Measurements from ENCODE around the gene DDX17.
"Not testable (repeated sequence)": the region's sequence is repeated elsewhere in the genome, so short reads cannot be mapped to it uniquely, and the experiment has no call there.

The DDX17 gene

DNA sequence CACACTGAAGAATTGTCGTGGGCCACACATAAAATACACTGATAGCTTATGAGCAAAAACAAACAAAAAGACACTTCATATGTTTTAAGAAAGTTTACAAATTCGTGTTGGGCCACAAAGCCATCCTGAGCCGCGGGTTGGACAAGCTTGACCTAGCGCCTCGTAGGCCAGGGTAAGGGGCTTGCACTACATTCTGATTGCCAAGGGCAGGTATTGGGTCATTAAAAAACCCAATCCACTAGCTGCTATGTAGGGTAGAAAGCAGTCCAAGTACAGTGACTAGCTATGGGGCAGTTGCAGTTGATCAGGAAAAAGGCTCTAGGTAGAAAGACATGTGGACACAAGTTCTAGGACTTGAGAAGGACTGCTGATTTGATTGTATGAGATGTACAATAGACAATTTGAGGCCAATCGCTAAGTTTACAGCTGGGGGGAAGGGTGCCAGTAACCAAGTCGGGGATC lies 24.2 kb downstream of the DDX17 start:
- no peak overlapping the region for H3K9ac ChIP-seq (ENCODE audit: low read depth in 1 of 2, low read length in 2 of 2)
- no peaks in the 10 kb centered on the region for H3K9me3 ChIP-seq (ENCODE audit: control insufficient read depth in 1 of 2, low read length in 2 of 2)
- H3K4me1 ChIP-seq (ENCODE audit: control insufficient read depth in 1 of 2, insufficient read depth in 2 of 2, low read length in 2 of 2): no peaks in the 10 kb centered on the region
- H3K36me3 ChIP-seq (ENCODE audit: control insufficient read depth in 1 of 2, insufficient read depth in 2 of 2, low read length in 2 of 2): peaks cover 46 to 65% of the 10 kb centered on the region in 2 donors
- H3K4me3 ChIP-seq (ENCODE audit: low read depth in 1 of 2, low read length in 2 of 2): no peak overlapping the region
- no peak overlapping the region for H3K27ac ChIP-seq (ENCODE audit: low read depth, low read length)
- no peaks in the 10 kb centered on the region for H3K27me3 ChIP-seq (ENCODE audit: control insufficient read depth in 1 of 2, insufficient read depth in 2 of 2, low read length in 2 of 2)

DNA sequence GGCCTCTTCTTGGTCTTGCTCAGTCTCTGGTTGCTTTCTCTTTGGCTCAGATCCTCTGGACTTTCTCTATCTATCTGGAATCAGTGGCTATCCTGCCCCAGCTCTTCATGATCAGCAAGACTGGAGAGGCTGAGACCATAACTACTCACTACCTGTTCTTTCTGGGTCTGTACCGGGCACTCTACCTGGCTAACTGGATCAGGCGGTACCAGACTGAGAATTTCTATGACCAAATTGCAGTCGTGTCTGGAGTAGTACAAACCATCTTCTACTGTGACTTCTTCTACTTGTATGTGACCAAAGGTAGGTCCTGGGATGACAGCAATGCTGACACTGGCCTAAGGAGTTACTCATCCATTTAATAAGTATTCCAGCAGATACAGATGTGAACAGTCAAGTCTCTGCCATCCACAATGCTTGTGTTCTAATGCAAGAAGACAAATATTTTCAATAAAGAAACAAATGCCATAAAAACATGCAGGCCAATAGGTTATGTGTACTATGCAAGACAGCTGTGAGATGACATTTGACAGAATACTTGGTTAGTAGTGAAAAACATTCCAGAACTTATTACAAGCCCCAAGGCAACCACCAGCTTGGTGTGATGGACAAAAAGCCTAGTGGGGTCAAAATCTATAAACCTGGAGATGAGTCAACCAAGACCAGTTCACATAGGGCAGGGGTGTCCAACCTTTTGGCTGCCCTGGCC lies 24.8 kb downstream of the DDX17 start:
- no peak overlapping the region for H3K9ac ChIP-seq (ENCODE audit: low read depth in 1 of 2, low read length in 2 of 2)
- peaks cover 43 to 59% of the 10 kb centered on the region in 2 donors for H3K36me3 ChIP-seq (ENCODE audit: control insufficient read depth in 1 of 2, insufficient read depth in 2 of 2, low read length in 2 of 2)
- H3K4me3 ChIP-seq (ENCODE audit: low read depth in 1 of 2, low read length in 2 of 2): no peak overlapping the region
- H3K27ac ChIP-seq (ENCODE audit: low read depth, low read length): no peak overlapping the region
- H3K9me3 ChIP-seq (ENCODE audit: control insufficient read depth in 1 of 2, low read length in 2 of 2): no peaks in the 10 kb centered on the region
- H3K27me3 ChIP-seq (ENCODE audit: control insufficient read depth in 1 of 2, insufficient read depth in 2 of 2, low read length in 2 of 2): no peaks in the 10 kb centered on the region
- no peaks in the 10 kb centered on the region for H3K4me1 ChIP-seq (ENCODE audit: control insufficient read depth in 1 of 2, insufficient read depth in 2 of 2, low read length in 2 of 2)

DNA sequence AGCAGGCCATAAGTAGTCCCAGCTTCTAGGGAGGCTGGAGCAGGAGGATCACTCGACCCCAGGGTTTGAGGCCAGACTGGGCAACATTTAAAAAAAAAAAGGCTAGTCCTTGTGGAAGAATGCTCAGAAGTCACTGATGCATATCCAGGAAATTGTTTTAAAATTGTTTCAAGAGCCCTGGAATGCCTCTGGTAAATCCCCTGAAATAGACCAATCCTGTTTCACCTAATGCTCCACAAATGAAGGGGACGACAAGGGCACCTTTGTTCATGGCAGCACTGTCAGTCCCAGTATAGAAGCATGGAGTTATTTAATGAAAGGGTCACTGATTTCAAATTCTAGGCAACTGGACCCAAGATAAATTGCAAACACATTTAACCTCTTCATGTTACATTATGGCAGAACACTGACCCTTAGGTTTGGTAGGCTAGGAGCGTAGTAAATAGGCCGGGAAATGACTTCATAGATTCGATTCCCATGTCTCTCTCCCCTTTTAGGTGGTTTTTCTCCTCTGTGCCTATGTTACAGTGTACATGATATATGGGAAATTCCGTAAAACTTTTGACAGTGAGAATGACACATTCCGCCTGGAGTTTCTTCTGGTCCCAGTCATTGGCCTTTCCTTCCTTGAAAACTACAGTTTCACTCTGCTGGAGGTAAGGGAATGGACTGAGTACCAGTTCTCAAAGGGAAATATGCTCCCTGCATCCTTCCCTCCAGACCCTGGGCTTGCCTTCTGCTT lies 26.8 kb downstream of the DDX17 start:
- H3K9me3 ChIP-seq (ENCODE audit: control insufficient read depth in 1 of 2, low read length in 2 of 2): no peaks in the 10 kb centered on the region
- H3K9ac ChIP-seq (ENCODE audit: low read depth in 1 of 2, low read length in 2 of 2): no peak overlapping the region
- H3K27ac ChIP-seq (ENCODE audit: low read depth, low read length): no peak overlapping the region
- H3K27me3 ChIP-seq (ENCODE audit: control insufficient read depth in 1 of 2, insufficient read depth in 2 of 2, low read length in 2 of 2): no peaks in the 10 kb centered on the region
- no peak overlapping the region for H3K4me3 ChIP-seq (ENCODE audit: low read depth in 1 of 2, low read length in 2 of 2)
- H3K36me3 ChIP-seq (ENCODE audit: control insufficient read depth in 1 of 2, insufficient read depth in 2 of 2, low read length in 2 of 2): peaks cover 31 to 41% of the 10 kb centered on the region in 2 donors
- no peaks in the 10 kb centered on the region for H3K4me1 ChIP-seq (ENCODE audit: control insufficient read depth in 1 of 2, insufficient read depth in 2 of 2, low read length in 2 of 2)

DNA sequence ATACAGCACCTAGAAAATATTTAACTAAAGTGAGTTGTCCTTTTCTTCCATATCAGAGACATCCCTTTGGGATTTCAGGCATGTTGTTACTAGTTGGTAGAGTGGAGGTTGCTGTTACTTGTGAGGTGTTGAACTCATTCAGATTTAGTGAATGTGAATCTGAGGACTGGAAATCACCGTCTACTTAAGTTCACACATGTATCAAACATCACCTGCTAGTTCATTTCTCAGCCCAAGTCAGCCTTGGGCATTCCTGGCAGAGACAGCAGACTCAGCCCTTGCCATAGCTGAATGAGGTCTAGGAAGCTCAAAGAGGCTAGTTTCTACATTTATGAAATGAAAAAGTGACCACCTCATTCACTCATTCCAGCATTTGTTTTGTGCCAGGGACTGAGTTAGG lies 28.5 kb downstream of the DDX17 start:
- peaks cover 15 to 25% of the 10 kb centered on the region in 2 donors for H3K36me3 ChIP-seq (ENCODE audit: control insufficient read depth in 1 of 2, insufficient read depth in 2 of 2, low read length in 2 of 2)
- no peaks in the 10 kb centered on the region for H3K4me1 ChIP-seq (ENCODE audit: control insufficient read depth in 1 of 2, insufficient read depth in 2 of 2, low read length in 2 of 2)
- H3K27ac ChIP-seq (ENCODE audit: low read depth, low read length): no peak overlapping the region
- no peaks in the 10 kb centered on the region for H3K9me3 ChIP-seq (ENCODE audit: control insufficient read depth in 1 of 2, low read length in 2 of 2)
- H3K4me3 ChIP-seq (ENCODE audit: low read depth in 1 of 2, low read length in 2 of 2): no peak overlapping the region
- H3K9ac ChIP-seq (ENCODE audit: low read depth in 1 of 2, low read length in 2 of 2): no peak overlapping the region
- H3K27me3 ChIP-seq (ENCODE audit: control insufficient read depth in 1 of 2, insufficient read depth in 2 of 2, low read length in 2 of 2): no peaks in the 10 kb centered on the region

DNA sequence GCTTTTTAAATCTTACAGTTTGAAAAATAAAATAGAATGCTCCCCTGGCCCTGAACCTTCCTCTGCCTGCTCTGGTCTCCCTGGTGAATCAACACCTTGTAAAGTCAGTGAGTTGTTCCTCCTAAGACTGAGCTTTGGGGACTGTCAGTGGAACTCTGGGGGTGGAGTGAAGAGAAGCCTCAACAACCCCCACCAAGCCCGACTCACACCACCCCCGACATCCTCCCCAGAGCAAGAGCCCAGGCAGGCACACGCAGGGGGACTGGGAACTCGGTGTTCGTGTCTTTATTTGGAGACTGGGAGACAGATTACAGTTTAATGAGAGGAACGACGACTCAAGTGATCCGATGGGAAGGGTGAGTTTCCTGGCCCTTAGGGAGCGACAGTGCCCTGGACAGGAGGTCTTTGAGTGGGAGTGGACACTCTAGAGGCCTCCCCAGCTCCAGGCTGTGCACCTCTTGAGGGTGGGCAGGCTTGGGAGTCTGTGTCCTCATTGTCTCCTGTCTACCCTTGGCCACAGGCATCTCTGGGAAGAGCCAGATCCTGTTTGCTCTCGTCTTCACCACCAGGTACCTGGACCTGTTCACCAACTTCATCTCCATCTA lies 32.0 kb downstream of the DDX17 start:
- Histone ChIP-seq H3K4me3 (ENCODE audit: low read depth in 1 of 2, low read length in 2 of 2) (no peak overlapping the region), H3K27me3 (ENCODE audit: control insufficient read depth in 1 of 2, insufficient read depth in 2 of 2, low read length in 2 of 2) (no peaks in the 10 kb centered on the region), H3K36me3 (ENCODE audit: control insufficient read depth in 1 of 2, insufficient read depth in 2 of 2, low read length in 2 of 2) (no peaks in the 10 kb centered on the region), H3K9ac (ENCODE audit: low read depth in 1 of 2, low read length in 2 of 2) (no peak overlapping the region), H3K27ac (ENCODE audit: low read depth, low read length) (no peak overlapping the region), H3K9me3 (ENCODE audit: control insufficient read depth in 1 of 2, low read length in 2 of 2) (no peaks in the 10 kb centered on the region), H3K4me1 (ENCODE audit: control insufficient read depth in 1 of 2, insufficient read depth in 2 of 2, low read length in 2 of 2) (no peaks in the 10 kb centered on the region)

DNA sequence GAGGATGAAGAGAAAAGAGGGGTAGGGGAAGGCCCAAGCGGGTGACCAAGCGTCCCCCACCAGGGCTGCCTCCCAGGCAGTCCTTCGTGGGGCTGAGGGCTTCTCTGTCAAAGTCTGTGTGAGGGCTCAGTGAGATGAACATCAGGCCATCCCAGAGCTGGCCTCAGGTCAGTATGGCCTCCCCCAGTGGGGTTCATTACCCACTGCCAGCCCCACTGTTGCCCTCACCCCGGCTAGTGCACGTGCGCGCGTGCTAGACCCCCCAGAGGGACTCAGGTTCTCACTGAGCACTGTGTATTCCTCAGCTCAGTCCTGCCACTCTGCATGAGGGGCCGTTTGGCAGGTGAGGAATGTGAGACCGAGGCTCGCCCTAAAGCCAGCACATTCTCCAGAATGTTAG lies 34.9 kb downstream of the DDX17 start:
- H3K36me3 ChIP-seq (ENCODE audit: control insufficient read depth in 1 of 2, insufficient read depth in 2 of 2, low read length in 2 of 2): no peaks in the 10 kb centered on the region
- H3K4me3 ChIP-seq (ENCODE audit: low read depth in 1 of 2, low read length in 2 of 2): no peak overlapping the region
- H3K27ac ChIP-seq (ENCODE audit: low read depth, low read length): no peak overlapping the region
- no peak overlapping the region for H3K9ac ChIP-seq (ENCODE audit: low read depth in 1 of 2, low read length in 2 of 2)
- H3K9me3 ChIP-seq (ENCODE audit: control insufficient read depth in 1 of 2, low read length in 2 of 2): no peaks in the 10 kb centered on the region
- H3K27me3 ChIP-seq (ENCODE audit: control insufficient read depth in 1 of 2, insufficient read depth in 2 of 2, low read length in 2 of 2): peaks cover 0 to 7% of the 10 kb centered on the region in 2 donors
- H3K4me1 ChIP-seq (ENCODE audit: control insufficient read depth in 1 of 2, insufficient read depth in 2 of 2, low read length in 2 of 2): peaks cover 11 to 16% of the 10 kb centered on the region in 2 donors

DNA sequence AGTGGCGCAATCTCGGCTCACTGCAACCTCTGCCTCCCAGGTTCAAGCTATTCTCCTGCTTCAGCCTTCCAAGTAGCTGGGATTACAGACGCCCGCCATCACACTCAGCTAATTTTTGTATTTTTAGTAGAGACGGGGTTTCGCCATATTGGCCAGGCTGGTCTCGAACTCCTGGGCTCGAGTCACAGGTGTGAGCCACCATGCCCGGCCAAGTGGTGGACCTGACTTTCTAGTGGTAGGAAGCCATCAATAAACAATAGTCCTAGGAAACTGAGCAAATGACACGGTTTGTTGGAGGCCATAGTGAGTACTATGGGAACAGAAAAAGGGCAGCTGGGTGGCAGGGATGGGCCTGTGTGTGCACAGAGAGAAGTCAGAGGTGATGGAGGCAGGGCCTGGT lies 35.9 kb downstream of the DDX17 start:
- not testable (repeated sequence) for H3K4me3 ChIP-seq (ENCODE audit: low read depth in 1 of 2, low read length in 2 of 2); H3K27ac ChIP-seq (ENCODE audit: low read depth, low read length); H3K9me3 ChIP-seq (ENCODE audit: control insufficient read depth in 1 of 2, low read length in 2 of 2); H3K9ac ChIP-seq (ENCODE audit: low read depth in 1 of 2, low read length in 2 of 2); H3K27me3 ChIP-seq (ENCODE audit: control insufficient read depth in 1 of 2, insufficient read depth in 2 of 2, low read length in 2 of 2); H3K36me3 ChIP-seq (ENCODE audit: control insufficient read depth in 1 of 2, insufficient read depth in 2 of 2, low read length in 2 of 2)
- peaks cover 11 to 16% of the 10 kb centered on the region in 2 donors for H3K4me1 ChIP-seq (ENCODE audit: control insufficient read depth in 1 of 2, insufficient read depth in 2 of 2, low read length in 2 of 2)

DNA sequence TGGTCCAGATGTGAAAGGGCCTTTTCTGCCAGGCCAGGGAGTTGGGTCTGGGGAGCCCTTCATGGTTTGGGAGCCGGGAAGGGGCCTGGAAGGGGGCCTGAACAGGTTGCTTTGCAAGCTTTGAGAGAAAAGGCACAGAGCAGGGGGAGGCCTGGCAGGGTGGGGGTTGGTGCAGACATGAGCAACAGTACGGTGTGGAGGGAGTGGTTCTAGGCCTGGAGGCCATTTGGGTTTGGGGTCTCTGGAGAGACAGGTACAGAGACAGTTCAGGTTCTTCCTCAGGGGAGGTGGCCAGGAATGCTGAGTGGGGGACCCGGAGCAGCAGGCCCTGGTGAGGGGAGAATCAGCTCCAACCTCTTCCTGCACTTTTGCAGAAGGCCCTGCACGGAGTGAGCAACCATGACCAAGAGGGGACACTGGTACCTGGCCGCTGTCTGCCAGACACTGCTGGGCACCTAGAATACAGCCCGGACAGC lies 36.8 kb downstream of the DDX17 start:
- Histone ChIP-seq H3K9ac (ENCODE audit: low read depth in 1 of 2, low read length in 2 of 2) (no peak overlapping the region), H3K27ac (ENCODE audit: low read depth, low read length) (no peak overlapping the region), H3K36me3 (ENCODE audit: control insufficient read depth in 1 of 2, insufficient read depth in 2 of 2, low read length in 2 of 2) (no peaks in the 10 kb centered on the region), H3K4me1 (ENCODE audit: control insufficient read depth in 1 of 2, insufficient read depth in 2 of 2, low read length in 2 of 2) (peaks cover 11 to 16% of the 10 kb centered on the region in 2 donors), H3K4me3 (ENCODE audit: low read depth in 1 of 2, low read length in 2 of 2) (no peak overlapping the region), H3K9me3 (ENCODE audit: control insufficient read depth in 1 of 2, low read length in 2 of 2) (no peaks in the 10 kb centered on the region), H3K27me3 (ENCODE audit: control insufficient read depth in 1 of 2, insufficient read depth in 2 of 2, low read length in 2 of 2) (peaks cover 7% of the 10 kb centered on the region in 2 donors)

DNA sequence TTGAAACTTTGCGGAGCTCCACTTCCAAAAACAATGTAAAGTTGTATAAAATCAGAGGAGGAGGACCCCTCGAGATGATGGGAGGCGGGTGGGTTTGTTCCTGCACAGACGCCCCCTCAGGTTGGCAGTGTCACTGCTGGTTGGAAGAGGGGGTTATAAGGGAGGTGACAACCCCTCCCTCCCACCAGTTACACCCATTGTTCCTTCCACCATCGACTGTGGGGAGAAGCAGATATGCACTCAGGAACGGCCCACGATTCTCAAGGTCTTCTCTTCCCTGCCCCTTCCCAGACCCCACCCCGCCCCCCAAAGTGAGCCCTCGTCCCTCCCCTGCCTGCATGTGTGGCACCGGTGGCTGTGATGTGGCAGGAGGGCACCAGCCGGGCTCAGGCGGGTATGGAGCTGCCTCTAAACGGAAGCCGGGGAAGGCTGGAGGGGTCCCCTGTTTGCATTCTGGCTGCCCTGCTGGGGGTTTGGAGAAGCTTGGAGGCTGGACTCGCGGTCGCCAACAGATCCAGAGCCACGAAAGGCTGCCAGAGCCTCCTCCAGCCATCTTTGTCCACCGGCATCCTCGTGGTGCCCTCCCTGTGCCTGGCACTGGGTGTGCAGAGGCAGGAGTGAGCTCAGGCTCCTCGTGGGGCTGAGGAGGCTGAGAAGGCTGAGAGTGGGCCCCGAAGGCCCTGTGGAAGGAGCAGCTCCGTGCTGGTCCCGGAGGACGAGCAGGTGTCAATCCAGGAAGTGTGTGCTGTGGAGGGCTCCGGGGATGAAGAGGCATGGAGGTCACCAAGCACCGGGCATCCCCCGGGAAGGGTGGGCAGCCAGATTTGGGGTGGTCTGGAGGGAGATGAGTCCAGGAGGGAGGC lies 37.4 kb downstream of the DDX17 start:
- Histone ChIP-seq H3K4me3 (ENCODE audit: low read depth in 1 of 2, low read length in 2 of 2) (peak overlapping the region; percentile 73 to 77), H3K9me3 (ENCODE audit: control insufficient read depth in 1 of 2, low read length in 2 of 2) (no peaks in the 10 kb centered on the region), H3K36me3 (ENCODE audit: control insufficient read depth in 1 of 2, insufficient read depth in 2 of 2, low read length in 2 of 2) (no peaks in the 10 kb centered on the region), H3K4me1 (ENCODE audit: control insufficient read depth in 1 of 2, insufficient read depth in 2 of 2, low read length in 2 of 2) (peaks cover 11 to 16% of the 10 kb centered on the region in 2 donors), H3K9ac (ENCODE audit: low read depth in 1 of 2, low read length in 2 of 2) (peak overlapping the region; percentile 69 to 83), H3K27me3 (ENCODE audit: control insufficient read depth in 1 of 2, insufficient read depth in 2 of 2, low read length in 2 of 2) (peaks cover 7% of the 10 kb centered on the region in 2 donors), H3K27ac (ENCODE audit: low read depth, low read length) (no peak overlapping the region)

Data from duodenal mucosa (tissue), 2 donors.